ENCODE data around the gene MGAT3.

DNA sequence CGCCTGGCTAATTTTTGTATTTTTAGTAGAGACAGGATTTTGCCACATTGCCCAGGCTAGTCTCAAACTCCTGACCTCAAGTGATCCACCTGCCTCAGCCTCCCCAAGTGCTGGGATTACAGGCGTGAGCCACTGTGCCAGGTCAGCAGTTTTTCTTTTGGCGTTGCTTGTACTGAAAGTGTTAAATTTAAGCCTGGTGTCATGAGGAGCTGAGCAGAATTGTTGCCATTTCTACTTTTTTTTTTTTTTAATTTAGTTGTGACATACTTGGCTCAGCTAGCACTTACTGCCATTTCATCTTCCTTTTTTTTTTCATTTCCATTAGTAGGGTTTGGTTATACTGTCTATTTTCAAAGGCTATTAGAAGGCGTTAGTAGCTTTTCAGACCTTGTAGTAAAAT lies 46.5 kb upstream of the MGAT3 start:
- TF ChIP-seq, protein P1, sequence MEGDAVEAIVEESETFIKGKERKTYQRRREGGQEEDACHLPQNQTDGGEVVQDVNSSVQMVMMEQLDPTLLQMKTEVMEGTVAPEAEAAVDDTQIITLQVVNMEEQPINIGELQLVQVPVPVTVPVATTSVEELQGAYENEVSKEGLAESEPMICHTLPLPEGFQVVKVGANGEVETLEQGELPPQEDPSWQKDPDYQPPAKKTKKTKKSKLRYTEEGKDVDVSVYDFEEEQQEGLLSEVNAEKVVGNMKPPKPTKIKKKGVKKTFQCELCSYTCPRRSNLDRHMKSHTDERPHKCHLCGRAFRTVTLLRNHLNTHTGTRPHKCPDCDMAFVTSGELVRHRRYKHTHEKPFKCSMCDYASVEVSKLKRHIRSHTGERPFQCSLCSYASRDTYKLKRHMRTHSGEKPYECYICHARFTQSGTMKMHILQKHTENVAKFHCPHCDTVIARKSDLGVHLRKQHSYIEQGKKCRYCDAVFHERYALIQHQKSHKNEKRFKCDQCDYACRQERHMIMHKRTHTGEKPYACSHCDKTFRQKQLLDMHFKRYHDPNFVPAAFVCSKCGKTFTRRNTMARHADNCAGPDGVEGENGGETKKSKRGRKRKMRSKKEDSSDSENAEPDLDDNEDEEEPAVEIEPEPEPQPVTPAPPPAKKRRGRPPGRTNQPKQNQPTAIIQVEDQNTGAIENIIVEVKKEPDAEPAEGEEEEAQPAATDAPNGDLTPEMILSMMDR (IDR thresholded peaks at IDR 0.05) = no peak
- no peak for TF ChIP-seq POLR2AphosphoS5 (IDR thresholded peaks at IDR 0.05)

Measured in upper lobe of left lung (tissue), 4 donors.